Stomach (tissue), 4 donors: ENCODE results near the gene MAG.

Experiments used
- EP300 ChIP-seq: sonication (generic); formaldehyde crosslinking; IDR thresholded peaks from one replicate; pipeline ENCODE4 v1.6.1; 2017; ENCODE audit warnings: antibody characterized with exemption
- POLR2A ChIP-seq, 4 donors: fragments of 450-650 bp; IDR thresholded peaks; one replicate each; pipeline ENCODE4 v1.6.1; 2016; ENCODE audit warnings: antibody characterized with exemption in 4 of 4, control low read depth in 2 of 4, mild to moderate bottlenecking in 1 of 4, moderate library complexity in 1 of 4
- POLR2AphosphoS5 ChIP-seq, 3 donors: sonication (generic); formaldehyde crosslinking; IDR thresholded peaks; one replicate each; pipeline ENCODE4 v1.6.1; 2016; ENCODE audit warnings: antibody characterized with exemption in 3 of 3
- TF ChIP-seq, protein P1 (sequence below), 7 experiments: fragments of 450-650 bp in 4 of 7; fragments of 200-600 bp in 3 of 7; sonication (generic) in 3 of 7; IDR thresholded peaks; one replicate each; pipeline ENCODE4 v1.5.1; 2016 to 2019; ENCODE audit warnings: antibody characterized with exemption in 7 of 7, control low read depth in 2 of 7, mild to moderate bottlenecking in 1 of 7

DNA sequence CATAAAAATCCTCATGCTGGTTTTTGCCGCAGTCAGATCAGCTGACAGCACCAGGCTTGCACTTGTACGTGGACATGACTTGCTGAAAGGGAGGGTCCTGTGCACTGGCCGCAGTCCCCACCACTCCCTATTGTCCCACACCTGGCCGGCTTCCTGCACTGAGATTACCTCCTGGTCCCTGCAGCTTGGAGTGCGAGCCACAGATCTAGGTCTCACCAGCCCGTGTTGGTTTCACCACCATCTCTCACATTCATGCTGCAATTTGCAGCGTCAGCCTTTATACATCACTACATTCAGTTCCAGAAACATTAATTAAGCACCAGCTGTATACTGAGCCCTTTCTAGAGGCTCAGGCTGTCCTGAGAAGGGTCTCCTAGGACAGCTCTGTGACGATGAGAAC is 22.1 kb downstream of the MAG start:
- TF ChIP-seq, protein P1, sequence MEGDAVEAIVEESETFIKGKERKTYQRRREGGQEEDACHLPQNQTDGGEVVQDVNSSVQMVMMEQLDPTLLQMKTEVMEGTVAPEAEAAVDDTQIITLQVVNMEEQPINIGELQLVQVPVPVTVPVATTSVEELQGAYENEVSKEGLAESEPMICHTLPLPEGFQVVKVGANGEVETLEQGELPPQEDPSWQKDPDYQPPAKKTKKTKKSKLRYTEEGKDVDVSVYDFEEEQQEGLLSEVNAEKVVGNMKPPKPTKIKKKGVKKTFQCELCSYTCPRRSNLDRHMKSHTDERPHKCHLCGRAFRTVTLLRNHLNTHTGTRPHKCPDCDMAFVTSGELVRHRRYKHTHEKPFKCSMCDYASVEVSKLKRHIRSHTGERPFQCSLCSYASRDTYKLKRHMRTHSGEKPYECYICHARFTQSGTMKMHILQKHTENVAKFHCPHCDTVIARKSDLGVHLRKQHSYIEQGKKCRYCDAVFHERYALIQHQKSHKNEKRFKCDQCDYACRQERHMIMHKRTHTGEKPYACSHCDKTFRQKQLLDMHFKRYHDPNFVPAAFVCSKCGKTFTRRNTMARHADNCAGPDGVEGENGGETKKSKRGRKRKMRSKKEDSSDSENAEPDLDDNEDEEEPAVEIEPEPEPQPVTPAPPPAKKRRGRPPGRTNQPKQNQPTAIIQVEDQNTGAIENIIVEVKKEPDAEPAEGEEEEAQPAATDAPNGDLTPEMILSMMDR (IDR thresholded peaks at IDR 0.05): no peak
- TF ChIP-seq POLR2A (IDR thresholded peaks at IDR 0.05): no peak
- no peak for TF ChIP-seq POLR2AphosphoS5 (IDR thresholded peaks at IDR 0.05)
- no peak for TF ChIP-seq EP300
